ENCODE measurements around the gene SSMEM1.
A peak's percentile ranks its signal among the peaks of the same experiment; 100 is the strongest.

SSMEM1 gene

DNA sequence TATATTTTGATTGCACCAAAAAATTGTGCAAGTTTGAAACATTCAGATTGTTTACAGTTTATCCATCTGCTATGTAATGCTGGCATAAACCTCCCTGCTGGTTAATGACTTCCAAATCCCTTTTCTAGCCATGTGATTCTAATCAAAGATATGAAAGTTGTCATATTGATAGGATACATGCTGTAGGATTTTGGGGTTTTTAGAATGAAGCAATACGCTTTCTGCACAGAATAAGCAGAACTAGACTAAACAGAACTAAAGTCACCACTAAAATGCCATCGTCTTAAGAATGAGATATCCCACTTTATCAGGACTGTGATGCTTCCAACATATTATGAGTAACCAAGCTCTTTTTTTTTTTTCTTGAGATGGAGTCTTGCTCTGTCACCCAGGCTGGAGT is 856 bp downstream of the SSMEM1 start:
- no peak overlapping the region for H3K4me3 ChIP-seq (ENCODE audit: insufficient read depth in 1 of 2, low read depth in 1 of 2, low read length in 2 of 2)
- peak; percentile 25 for DNase-seq
- H2AFZ ChIP-seq (ENCODE audit: low read depth, low read length), result no peak overlapping the region
- no peak overlapping the region for H3K27ac ChIP-seq (ENCODE audit: low read length, poor library complexity, severe bottlenecking)
- no peak overlapping the region for H3K23ac ChIP-seq (ENCODE audit: low read length in 2 of 2)
- H3K79me1 ChIP-seq (replicated peaks; ENCODE audit: low read length, poor library complexity, severe bottlenecking), result peaks cover 2% of the 10 kb centered on the region
- H3K9ac ChIP-seq (ENCODE audit: low read length), result peak overlapping the region; percentile 52
- H3K14ac ChIP-seq (ENCODE audit: low read length in 2 of 2), result no peak overlapping the region
- no peaks in the 10 kb centered on the region for H3K9me3 ChIP-seq (ENCODE audit: control insufficient read depth, low read length)
- H2AK5ac ChIP-seq (ENCODE audit: low read length, severe bottlenecking), result no peak overlapping the region
- no peak overlapping the region for H2BK120ac ChIP-seq (ENCODE audit: low read depth, low read length)
- no peak overlapping the region for H2BK5ac ChIP-seq (ENCODE audit: low read depth, low read length, poor library complexity, severe bottlenecking)
- WGBS, result 100% methylated on average over 1 of the region's 2 CpGs
- H4K91ac ChIP-seq (ENCODE audit: low read length), result no peak overlapping the region
- peaks cover 0 to 4% of the 10 kb centered on the region in 2 experiments for H3K36me3 ChIP-seq (ENCODE audit: control insufficient read depth in 1 of 2, insufficient read depth in 2 of 2, low read depth in 1 of 2, low read length in 2 of 2)
- H3K4me1 ChIP-seq (ENCODE audit: control insufficient read depth, insufficient read depth, low read depth, low read length), result peaks cover 4% of the 10 kb centered on the region
- no peak overlapping the region for H3K18ac ChIP-seq (ENCODE audit: low read depth in 1 of 2, low read length in 2 of 2)
- H4K8ac ChIP-seq (ENCODE audit: low read length), result no peak overlapping the region
- H3K4me2 ChIP-seq (ENCODE audit: low read length, poor library complexity, severe bottlenecking), result no peak overlapping the region
- no peak overlapping the region for H2BK12ac ChIP-seq (ENCODE audit: low read length in 2 of 2)
- H3K27me3 ChIP-seq (ENCODE audit: control insufficient read depth in 1 of 2, insufficient read depth in 1 of 2, low read length in 2 of 2), result no peaks in the 10 kb centered on the region
- no peak overlapping the region for H2BK15ac ChIP-seq (ENCODE audit: low read depth, poor library complexity, severe bottlenecking)
- no peak overlapping the region for H3K4ac ChIP-seq (ENCODE audit: low read depth in 1 of 2, low read length in 2 of 2)

DNA sequence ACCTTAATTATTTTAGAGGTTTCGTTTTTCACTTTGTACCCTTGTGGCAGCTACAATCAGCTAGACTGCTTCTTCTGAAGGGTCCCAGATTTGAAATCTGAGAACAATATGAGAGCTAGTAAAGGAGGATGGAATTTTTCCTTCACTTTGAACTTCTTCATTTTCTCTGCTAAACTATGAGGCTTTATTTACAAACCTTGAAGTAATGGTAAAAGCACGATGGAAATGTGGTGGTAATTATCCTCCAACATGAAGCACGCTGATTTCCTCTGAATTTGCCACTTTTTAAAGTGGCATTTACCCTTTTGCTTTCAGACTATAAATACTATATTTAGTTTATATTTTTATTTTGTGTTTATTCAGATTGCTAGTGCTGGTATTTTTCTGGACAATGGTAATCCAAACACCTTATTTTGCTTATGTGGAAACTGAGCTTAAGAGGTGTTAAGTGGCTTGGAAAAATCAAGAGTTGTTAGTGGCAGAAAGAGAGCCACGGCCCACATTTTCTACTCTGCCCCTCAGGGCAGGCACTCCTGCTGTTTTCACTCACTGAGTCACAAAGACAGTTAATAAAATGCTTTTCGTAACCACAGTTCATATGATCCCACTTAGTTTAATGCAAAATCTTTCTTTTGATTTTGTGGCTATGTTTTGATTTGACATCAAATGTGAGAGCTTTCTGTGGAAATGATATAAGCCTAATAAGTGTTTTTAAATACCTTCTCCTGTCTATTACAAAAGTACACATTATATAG is 2.7 kb downstream of the SSMEM1 start:
- H4K8ac ChIP-seq (ENCODE audit: low read length), result no peak overlapping the region
- H3K36me3 ChIP-seq (ENCODE audit: control insufficient read depth in 1 of 2, insufficient read depth in 2 of 2, low read depth in 1 of 2, low read length in 2 of 2), result no peaks in the 10 kb centered on the region
- H3K4me3 ChIP-seq (ENCODE audit: insufficient read depth in 1 of 2, low read depth in 1 of 2, low read length in 2 of 2), result no peak overlapping the region
- no peak overlapping the region for H2AFZ ChIP-seq (ENCODE audit: low read depth, low read length)
- peak overlapping the region; percentile 59 for H3K27ac ChIP-seq (ENCODE audit: low read length, poor library complexity, severe bottlenecking)
- peak overlapping the region; percentile 16 for H3K4me2 ChIP-seq (ENCODE audit: low read length, poor library complexity, severe bottlenecking)
- no peak overlapping the region for H2BK120ac ChIP-seq (ENCODE audit: low read depth, low read length)
- H3K23ac ChIP-seq (ENCODE audit: low read length in 2 of 2), result no peak overlapping the region
- 33% methylated on average over 1 of the region's 5 CpGs for WGBS
- H3K14ac ChIP-seq (ENCODE audit: low read length in 2 of 2), result no peak overlapping the region
- no peak overlapping the region for H3K18ac ChIP-seq (ENCODE audit: low read depth in 1 of 2, low read length in 2 of 2)
- H2BK12ac ChIP-seq (ENCODE audit: low read length in 2 of 2), result no peak overlapping the region
- H3K4me1 ChIP-seq (ENCODE audit: control insufficient read depth, insufficient read depth, low read depth, low read length), result peaks cover 2% of the 10 kb centered on the region
- peak overlapping the region; percentile 60 for H3K9ac ChIP-seq (ENCODE audit: low read length)
- no peaks in the 10 kb centered on the region for H3K27me3 ChIP-seq (ENCODE audit: control insufficient read depth in 1 of 2, insufficient read depth in 1 of 2, low read length in 2 of 2)
- H3K4ac ChIP-seq (ENCODE audit: low read depth in 1 of 2, low read length in 2 of 2), result no peak overlapping the region
- no peaks in the 10 kb centered on the region for H3K9me3 ChIP-seq (ENCODE audit: control insufficient read depth, low read length)
- H4K91ac ChIP-seq (ENCODE audit: low read length), result no peak overlapping the region
- H2AK5ac ChIP-seq (ENCODE audit: low read length, severe bottlenecking), result no peak overlapping the region
- H3K79me1 ChIP-seq (replicated peaks; ENCODE audit: low read length, poor library complexity, severe bottlenecking), result no peaks in the 10 kb centered on the region
- no peak overlapping the region for H2BK5ac ChIP-seq (ENCODE audit: low read depth, low read length, poor library complexity, severe bottlenecking)
- H2BK15ac ChIP-seq (ENCODE audit: low read depth, poor library complexity, severe bottlenecking), result no peak overlapping the region
- no peak for DNase-seq

DNA sequence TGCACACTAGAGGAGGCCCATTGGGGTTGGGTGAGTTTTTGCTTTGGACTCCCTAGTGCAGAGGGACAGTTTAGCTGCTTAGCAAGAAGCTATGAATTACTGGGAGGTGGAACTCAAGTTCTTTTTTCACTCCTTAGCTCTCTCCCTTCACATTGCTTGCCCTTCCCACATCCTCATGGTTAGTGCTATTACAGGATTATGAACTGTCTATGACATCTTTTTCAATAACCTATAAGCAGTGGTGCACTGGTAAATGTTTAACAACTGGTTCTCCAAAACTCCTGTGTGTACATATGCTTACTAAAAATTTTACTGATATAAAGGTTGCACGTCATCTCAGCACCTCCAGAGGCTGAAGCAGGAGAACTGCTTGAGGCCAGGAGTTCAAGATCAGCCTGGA is 6.2 kb downstream of the SSMEM1 start:
- Histone ChIP-seq H2AK5ac (ENCODE audit: low read length, severe bottlenecking) (no peak overlapping the region), H3K27me3 (ENCODE audit: control insufficient read depth in 1 of 2, insufficient read depth in 1 of 2, low read length in 2 of 2) (peaks cover 0 to 5% of the 10 kb centered on the region in 2 experiments), H2BK5ac (ENCODE audit: low read depth, low read length, poor library complexity, severe bottlenecking) (no peak overlapping the region), H3K27ac (ENCODE audit: low read length, poor library complexity, severe bottlenecking) (no peak overlapping the region), H3K4me3 (ENCODE audit: insufficient read depth in 1 of 2, low read depth in 1 of 2, low read length in 2 of 2) (no peak overlapping the region), H3K18ac (ENCODE audit: low read depth in 1 of 2, low read length in 2 of 2) (no peak overlapping the region), H4K8ac (ENCODE audit: low read length) (no peak overlapping the region), H3K23ac (ENCODE audit: low read length in 2 of 2) (no peak overlapping the region), H2AFZ (ENCODE audit: low read depth, low read length) (no peak overlapping the region), H3K14ac (ENCODE audit: low read length in 2 of 2) (no peak overlapping the region), H3K36me3 (ENCODE audit: control insufficient read depth in 1 of 2, insufficient read depth in 2 of 2, low read depth in 1 of 2, low read length in 2 of 2) (no peaks in the 10 kb centered on the region), H2BK120ac (ENCODE audit: low read depth, low read length) (no peak overlapping the region), H3K4me2 (ENCODE audit: low read length, poor library complexity, severe bottlenecking) (no peak overlapping the region), H2BK12ac (ENCODE audit: low read length in 2 of 2) (no peak overlapping the region), H4K91ac (ENCODE audit: low read length) (no peak overlapping the region), H3K4me1 (ENCODE audit: control insufficient read depth, insufficient read depth, low read depth, low read length) (peaks cover 2% of the 10 kb centered on the region), H3K9ac (ENCODE audit: low read length) (no peak overlapping the region), H3K4ac (ENCODE audit: low read depth in 1 of 2, low read length in 2 of 2) (no peak overlapping the region), H2BK15ac (ENCODE audit: low read depth, poor library complexity, severe bottlenecking) (no peak overlapping the region), H3K9me3 (ENCODE audit: control insufficient read depth, low read length) (no peaks in the 10 kb centered on the region), H3K79me1 (replicated peaks; ENCODE audit: low read length, poor library complexity, severe bottlenecking) (no peaks in the 10 kb centered on the region)
- whole genome bisulfite sequencing, result 100% methylated on average over 1 of the region's 1 CpG
- DNase-seq, result no peak

DNA sequence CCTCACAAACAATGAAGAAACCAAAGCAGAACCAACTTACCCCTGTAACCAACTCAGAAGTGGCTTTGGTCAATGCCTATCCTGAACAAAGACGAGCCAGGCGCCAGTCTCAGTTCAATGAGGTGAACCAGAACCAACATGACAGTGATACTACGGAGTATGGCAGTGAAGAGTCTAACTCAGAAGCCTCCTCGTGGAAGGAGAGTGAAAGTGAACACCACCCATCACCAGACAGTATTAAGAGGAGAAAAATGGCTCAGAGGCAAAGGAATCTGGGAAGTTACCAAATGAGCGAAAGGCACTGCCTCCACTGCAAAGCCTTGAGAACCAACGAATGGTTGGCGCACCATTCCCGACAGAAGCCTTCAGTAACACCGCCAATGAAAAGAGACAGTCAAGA is 8.4 kb downstream of the SSMEM1 start:
- H4K91ac ChIP-seq (ENCODE audit: low read length), result no peak overlapping the region
- 89% methylated on average over 8 of the region's 9 CpGs for WGBS

More for the DNA sequence above, 8.4 kb downstream of the SSMEM1 start:
- no peaks in the 10 kb centered on the region for H3K79me1 ChIP-seq (replicated peaks; ENCODE audit: low read length, poor library complexity, severe bottlenecking)
- H3K4ac ChIP-seq (ENCODE audit: low read depth in 1 of 2, low read length in 2 of 2), result no peak overlapping the region
- no peak overlapping the region for H4K8ac ChIP-seq (ENCODE audit: low read length)
- H2BK120ac ChIP-seq (ENCODE audit: low read depth, low read length), result no peak overlapping the region
- H3K9ac ChIP-seq (ENCODE audit: low read length), result no peak overlapping the region
- H2BK15ac ChIP-seq (ENCODE audit: low read depth, poor library complexity, severe bottlenecking), result no peak overlapping the region
- H3K4me2 ChIP-seq (ENCODE audit: low read length, poor library complexity, severe bottlenecking), result no peak overlapping the region
- peaks cover 0 to 5% of the 10 kb centered on the region in 2 experiments for H3K27me3 ChIP-seq (ENCODE audit: control insufficient read depth in 1 of 2, insufficient read depth in 1 of 2, low read length in 2 of 2)
- no peak overlapping the region for H3K18ac ChIP-seq (ENCODE audit: low read depth in 1 of 2, low read length in 2 of 2)
- H2AFZ ChIP-seq (ENCODE audit: low read depth, low read length), result no peak overlapping the region
- H2BK5ac ChIP-seq (ENCODE audit: low read depth, low read length, poor library complexity, severe bottlenecking), result no peak overlapping the region
- no peaks in the 10 kb centered on the region for H3K9me3 ChIP-seq (ENCODE audit: control insufficient read depth, low read length)
- no peak overlapping the region for H2BK12ac ChIP-seq (ENCODE audit: low read length in 2 of 2)
- no peak overlapping the region for H3K23ac ChIP-seq (ENCODE audit: low read length in 2 of 2)
- H3K27ac ChIP-seq (ENCODE audit: low read length, poor library complexity, severe bottlenecking), result no peak overlapping the region
- no peaks in the 10 kb centered on the region for H3K4me1 ChIP-seq (ENCODE audit: control insufficient read depth, insufficient read depth, low read depth, low read length)
- no peak for DNase-seq
- H2AK5ac ChIP-seq (ENCODE audit: low read length, severe bottlenecking), result no peak overlapping the region
- no peak overlapping the region for H3K14ac ChIP-seq (ENCODE audit: low read length in 2 of 2)
- no peak overlapping the region for H3K4me3 ChIP-seq (ENCODE audit: insufficient read depth in 1 of 2, low read depth in 1 of 2, low read length in 2 of 2)
- H3K36me3 ChIP-seq (ENCODE audit: control insufficient read depth in 1 of 2, insufficient read depth in 2 of 2, low read depth in 1 of 2, low read length in 2 of 2), result no peaks in the 10 kb centered on the region
